ENCODE data around the gene SNTG2. TPM values are rescaled to one million over a fixed set of nuclear protein-coding genes. Genes with fewer than 3 reads are reported as not detected.

Gene SNTG2
- total RNA-seq, 1 experiment from 2014 or later = not detected

DNA sequence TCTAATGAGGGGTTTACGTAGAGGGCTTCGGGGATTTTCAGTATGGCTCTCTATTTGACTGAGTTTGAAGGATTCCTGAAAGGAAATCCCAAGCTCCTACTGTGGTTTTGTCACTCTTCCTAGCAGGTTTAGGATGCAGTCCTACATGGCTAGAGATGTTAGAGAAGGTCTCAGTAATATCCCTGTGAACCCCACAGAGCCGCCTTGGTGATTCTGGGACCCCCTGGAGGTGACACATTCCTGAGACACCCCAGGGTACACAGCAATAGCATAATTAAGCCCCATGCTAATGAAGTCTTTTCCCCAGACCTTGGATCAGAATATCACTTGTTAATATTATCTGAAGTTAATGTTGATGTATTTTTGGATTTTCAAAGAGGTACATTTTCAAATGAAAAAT lies 103.8 kb downstream of the SNTG2 start:
- no peak overlapping the region for H3K27ac ChIP-seq
- DNase-seq = no peak
- no peak overlapping the region for H3K4me3 ChIP-seq
- H3K4me1 ChIP-seq = peaks cover 6% of the 10 kb centered on the region; the same call in 1 of the 2 replicates
- no peaks in the 10 kb centered on the region for H3K36me3 ChIP-seq
- H3K27me3 ChIP-seq = no peaks in the 10 kb centered on the region
- no peaks in the 10 kb centered on the region for H3K9me3 ChIP-seq (replicated peaks)

DNA sequence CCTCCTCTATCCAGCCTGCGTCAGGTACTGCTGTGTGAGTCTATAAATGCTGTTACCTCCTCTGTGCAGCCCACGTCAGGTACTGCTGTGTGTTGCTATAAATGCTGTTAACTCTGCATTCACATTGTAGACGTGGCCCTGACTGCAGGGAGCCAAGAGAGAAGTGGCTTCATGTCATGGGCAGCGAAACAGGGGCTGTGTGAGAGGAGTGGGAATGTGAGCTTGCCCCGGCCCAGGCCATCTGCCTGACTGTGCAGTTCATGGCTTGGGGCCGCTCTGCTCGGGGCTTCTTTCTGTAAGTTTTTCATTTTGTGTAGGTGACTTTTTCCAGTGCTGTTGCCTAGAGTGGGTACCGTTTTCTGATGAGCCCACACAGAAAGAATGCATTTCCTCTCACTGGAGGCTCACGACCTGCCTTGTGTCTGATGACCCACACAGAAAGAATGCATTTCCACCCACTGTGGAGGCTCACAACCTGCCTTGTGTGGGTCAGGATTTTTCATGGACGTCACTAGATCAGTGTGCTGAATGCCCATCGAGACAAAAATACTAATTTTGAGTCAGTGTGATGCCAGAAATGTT lies 104.5 kb downstream of the SNTG2 start:
- DNase-seq = no peak
- Histone ChIP-seq H3K27ac (no peak overlapping the region), H3K4me3 (no peak overlapping the region), H3K4me1 (peaks cover 6% of the 10 kb centered on the region; the same call in 1 of the 2 replicates), H3K9me3 (replicated peaks) (no peaks in the 10 kb centered on the region), H3K27me3 (no peaks in the 10 kb centered on the region), H3K36me3 (no peaks in the 10 kb centered on the region)

DNA sequence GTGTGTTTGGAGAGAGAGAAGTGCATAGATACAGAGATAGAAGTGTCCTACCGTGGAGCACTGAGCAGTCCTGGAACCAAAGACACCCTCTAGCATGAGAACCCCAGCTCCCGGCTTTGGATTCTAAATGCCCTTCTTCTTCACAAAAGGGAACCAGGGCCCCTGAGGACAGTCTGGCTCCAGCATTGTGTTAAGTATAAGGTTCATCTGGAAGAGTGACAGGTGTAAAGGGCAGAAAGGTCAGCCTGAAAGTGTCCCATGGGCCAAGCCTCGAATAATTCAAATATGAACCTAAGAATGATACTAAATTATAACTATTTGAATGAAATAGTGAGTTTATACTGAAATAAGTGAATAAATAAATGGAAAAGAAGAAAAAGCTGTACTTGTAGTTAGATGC lies 109.7 kb downstream of the SNTG2 start:
- H3K27me3 ChIP-seq = no peaks in the 10 kb centered on the region
- no peak for DNase-seq
- no peaks in the 10 kb centered on the region for H3K36me3 ChIP-seq
- H3K9me3 ChIP-seq (replicated peaks) = no peaks in the 10 kb centered on the region; the same call in 1 of the 2 replicates
- no peak overlapping the region for H3K27ac ChIP-seq
- peaks cover 5% of the 10 kb centered on the region; the same call in 1 of the 2 replicates for H3K4me1 ChIP-seq
- no peak overlapping the region for H3K4me3 ChIP-seq

DNA sequence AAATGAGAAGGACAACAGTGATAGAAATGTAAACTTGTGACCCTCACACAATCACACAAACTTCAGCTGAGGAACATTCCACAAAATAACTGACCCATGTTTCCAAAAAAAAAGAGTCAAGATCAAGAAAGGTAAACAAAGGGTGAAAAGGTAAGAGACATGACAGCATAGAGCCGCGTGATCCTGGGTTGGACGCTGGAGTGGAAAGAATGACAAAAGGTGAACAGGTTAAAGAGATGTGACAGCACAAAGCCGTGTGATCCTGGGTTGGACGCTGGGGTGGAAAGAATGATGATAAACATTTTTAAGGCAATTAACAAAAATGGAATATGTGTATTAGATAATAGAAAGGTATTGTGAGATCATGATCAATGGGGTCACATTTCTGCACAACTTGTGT lies 110.3 kb downstream of the SNTG2 start:
- H3K9me3 ChIP-seq (replicated peaks) = no peaks in the 10 kb centered on the region; the same call in 1 of the 2 replicates
- no peaks in the 10 kb centered on the region for H3K27me3 ChIP-seq
- no peaks in the 10 kb centered on the region for H3K36me3 ChIP-seq
- no peaks in the 10 kb centered on the region for H3K4me1 ChIP-seq
- H3K4me3 ChIP-seq = no peak overlapping the region
- DNase-seq = no peak
- no peak overlapping the region for H3K27ac ChIP-seq

DNA sequence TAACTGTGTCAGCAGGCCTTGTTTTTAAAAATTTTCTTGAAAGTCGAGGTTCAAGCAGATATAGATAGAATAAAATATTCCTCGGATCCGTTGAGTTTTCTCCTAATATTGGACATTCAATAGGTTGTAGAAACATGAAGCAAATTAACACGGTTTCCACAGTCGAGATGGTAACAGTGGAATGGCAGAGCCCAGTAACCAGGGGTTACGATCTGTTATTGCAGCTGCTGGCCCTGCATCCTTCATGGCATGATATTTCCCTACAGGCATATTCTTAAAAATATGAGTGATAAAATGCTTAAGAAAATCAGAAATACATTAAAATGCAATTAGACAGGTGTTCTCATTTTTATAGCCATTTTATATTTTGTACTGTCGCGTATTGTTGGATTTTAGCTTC lies 117.6 kb downstream of the SNTG2 start:
- Histone ChIP-seq H3K4me3 (no peak overlapping the region), H3K9me3 (replicated peaks) (no peaks in the 10 kb centered on the region), H3K27me3 (no peaks in the 10 kb centered on the region), H3K36me3 (no peaks in the 10 kb centered on the region), H3K27ac (peak overlapping the region; percentile 30; the same call in 1 of the 2 replicates), H3K4me1 (peaks cover 15% of the 10 kb centered on the region)
- peak; percentile 38 to 60 for DNase-seq

DNA sequence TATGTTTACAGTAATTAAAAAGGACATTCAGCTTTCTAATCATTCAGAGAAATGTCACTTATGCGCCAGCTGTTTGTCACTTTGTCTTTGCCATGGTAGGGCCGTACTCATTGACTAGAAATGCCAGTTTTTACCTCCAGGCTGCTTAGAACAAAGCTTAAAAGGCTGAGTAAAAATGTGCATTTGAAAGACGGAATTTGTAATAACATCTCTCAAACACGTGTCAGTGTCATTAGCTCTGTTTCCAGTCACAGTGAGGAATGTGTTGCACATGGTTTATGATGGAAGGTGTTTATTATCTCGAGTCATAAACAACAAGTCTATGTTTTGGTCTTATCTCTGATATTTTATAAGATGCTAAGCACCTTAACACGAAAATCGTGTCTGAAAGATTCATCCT lies 118.2 kb downstream of the SNTG2 start:
- peak overlapping the region; percentile 30; the same call in 1 of the 2 replicates for H3K27ac ChIP-seq
- peaks cover 15% of the 10 kb centered on the region for H3K4me1 ChIP-seq
- DNase-seq = peak in 1 of 2 experiments; percentile 25
- H3K4me3 ChIP-seq = no peak overlapping the region
- no peaks in the 10 kb centered on the region for H3K36me3 ChIP-seq
- no peaks in the 10 kb centered on the region for H3K27me3 ChIP-seq
- no peaks in the 10 kb centered on the region for H3K9me3 ChIP-seq (replicated peaks)

DNA sequence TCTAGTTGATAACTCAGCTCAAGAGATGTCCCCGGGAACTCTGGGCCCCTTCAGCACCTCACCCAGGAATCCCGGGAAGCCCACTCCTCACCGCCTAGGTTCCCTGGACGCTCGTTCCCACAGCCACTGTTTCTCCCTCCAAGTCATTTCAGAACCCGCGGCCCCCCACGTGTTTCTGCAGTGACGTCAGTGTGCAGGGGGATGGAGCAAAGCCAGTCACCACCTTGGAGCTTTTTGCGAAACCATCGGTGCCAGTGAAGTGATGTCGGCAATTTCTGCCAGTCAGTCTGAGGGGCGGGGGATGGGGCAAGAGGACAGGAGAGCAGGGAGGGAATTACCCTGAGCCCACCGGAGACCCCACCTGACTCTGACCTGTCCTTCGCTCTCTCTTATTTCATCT lies 119.2 kb downstream of the SNTG2 start:
- Histone ChIP-seq H3K27me3 (no peaks in the 10 kb centered on the region; the same call in 1 of the 2 replicates), H3K36me3 (no peaks in the 10 kb centered on the region), H3K27ac (no peak overlapping the region), H3K4me1 (peaks cover 15% of the 10 kb centered on the region), H3K4me3 (no peak overlapping the region), H3K9me3 (replicated peaks) (no peaks in the 10 kb centered on the region)
- DNase-seq = no peak

DNA sequence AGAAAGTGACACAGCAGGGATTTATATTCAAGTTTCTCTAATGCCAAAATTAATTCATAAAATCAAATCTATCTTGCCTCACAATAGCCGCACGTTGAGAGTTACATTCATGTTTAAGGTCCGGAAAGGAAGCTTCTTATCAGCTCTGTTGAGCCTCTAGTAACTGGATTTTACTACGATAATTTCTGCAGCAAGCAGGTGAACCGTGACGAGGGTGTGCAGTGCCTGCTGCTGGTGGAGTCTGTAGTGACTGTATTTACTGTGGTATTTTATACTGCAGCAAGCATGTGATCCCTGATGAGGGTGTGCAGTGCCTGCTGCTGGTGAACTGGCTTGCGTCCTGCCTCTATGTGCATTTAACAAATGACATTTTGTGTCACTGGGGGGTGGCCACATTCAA lies 120.0 kb downstream of the SNTG2 start:
- no peaks in the 10 kb centered on the region for H3K9me3 ChIP-seq (replicated peaks)
- DNase-seq = no peak
- no peak overlapping the region for H3K4me3 ChIP-seq
- H3K27me3 ChIP-seq = no peaks in the 10 kb centered on the region; the same call in 1 of the 2 replicates
- no peak overlapping the region for H3K27ac ChIP-seq
- peaks cover 15% of the 10 kb centered on the region for H3K4me1 ChIP-seq
- H3K36me3 ChIP-seq = no peaks in the 10 kb centered on the region

DNA sequence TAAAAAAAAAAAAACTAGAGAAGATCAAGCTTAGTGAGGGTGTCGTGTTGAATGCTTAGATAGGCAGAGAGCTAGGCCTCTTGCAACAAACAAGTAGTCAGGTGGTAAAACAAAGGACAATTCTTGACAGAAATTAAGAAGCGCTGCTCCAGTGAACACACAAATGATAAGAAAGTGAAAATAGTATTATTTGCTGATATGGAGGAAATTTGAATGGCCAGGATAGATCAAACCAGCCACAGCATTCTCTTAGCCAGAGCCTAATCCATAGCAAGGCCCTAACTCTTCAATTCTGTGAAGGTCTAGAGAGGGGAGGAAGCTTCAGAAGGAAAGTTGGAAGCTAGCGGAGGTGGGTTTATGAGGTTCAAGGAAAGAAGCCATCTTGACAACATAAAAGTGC lies 121.0 kb downstream of the SNTG2 start:
- H3K27ac ChIP-seq = no peak overlapping the region
- H3K4me1 ChIP-seq = peaks cover 15% of the 10 kb centered on the region
- H3K9me3 ChIP-seq (replicated peaks) = no peaks in the 10 kb centered on the region
- H3K27me3 ChIP-seq = no peaks in the 10 kb centered on the region; the same call in 1 of the 2 replicates
- DNase-seq = no peak
- no peaks in the 10 kb centered on the region for H3K36me3 ChIP-seq
- H3K4me3 ChIP-seq = no peak overlapping the region

DNA sequence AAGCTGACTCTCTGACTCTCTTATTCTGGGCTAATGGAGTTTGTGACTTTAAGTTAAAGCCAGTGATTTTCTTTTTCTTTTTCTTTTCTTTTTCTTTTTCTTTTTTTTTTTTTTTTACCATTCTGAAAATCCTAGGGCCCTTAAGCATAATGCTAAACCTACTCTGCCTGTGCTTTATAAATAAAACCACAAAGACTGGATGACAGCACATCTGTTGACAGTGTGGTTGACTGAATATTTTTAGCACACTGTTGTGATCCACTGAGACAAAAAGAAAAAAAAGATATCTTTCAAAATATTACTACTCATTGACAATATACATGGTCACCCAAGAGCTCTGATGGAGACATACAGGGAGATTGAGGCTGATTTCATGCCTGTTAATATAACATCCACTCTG lies 121.6 kb downstream of the SNTG2 start:
- H3K27me3 ChIP-seq = no peaks in the 10 kb centered on the region; the same call in 1 of the 2 replicates
- no peak for DNase-seq
- no peak overlapping the region for H3K4me3 ChIP-seq
- H3K9me3 ChIP-seq (replicated peaks) = no peaks in the 10 kb centered on the region
- no peaks in the 10 kb centered on the region for H3K36me3 ChIP-seq
- peaks cover 15% of the 10 kb centered on the region for H3K4me1 ChIP-seq
- no peak overlapping the region for H3K27ac ChIP-seq

DNA sequence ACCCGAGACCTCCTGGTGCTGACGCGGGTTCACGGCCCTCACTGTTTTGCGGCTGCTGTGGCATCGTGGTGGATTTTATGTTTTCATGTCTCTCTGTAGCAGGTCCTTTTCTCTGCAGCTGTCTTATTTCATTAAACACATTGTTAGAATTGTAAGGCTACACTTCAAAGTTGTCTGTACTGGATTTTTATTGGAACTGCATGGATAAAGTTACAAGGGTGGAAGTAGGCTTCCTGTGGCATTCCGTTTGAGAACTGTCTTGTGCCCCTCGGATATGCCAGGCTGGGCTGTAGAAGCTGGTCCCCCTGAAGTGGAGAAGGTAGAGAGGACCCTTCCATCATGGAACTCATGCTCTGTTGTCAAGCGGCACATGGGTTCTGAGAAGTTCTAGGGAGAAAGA lies 127.3 kb downstream of the SNTG2 start:
- Histone ChIP-seq H3K27me3 (no peaks in the 10 kb centered on the region; the same call in 1 of the 2 replicates), H3K9me3 (replicated peaks) (no peaks in the 10 kb centered on the region), H3K27ac (no peak overlapping the region), H3K36me3 (no peaks in the 10 kb centered on the region), H3K4me3 (no peak overlapping the region), H3K4me1 (no peaks in the 10 kb centered on the region)
- no peak for DNase-seq

DNA sequence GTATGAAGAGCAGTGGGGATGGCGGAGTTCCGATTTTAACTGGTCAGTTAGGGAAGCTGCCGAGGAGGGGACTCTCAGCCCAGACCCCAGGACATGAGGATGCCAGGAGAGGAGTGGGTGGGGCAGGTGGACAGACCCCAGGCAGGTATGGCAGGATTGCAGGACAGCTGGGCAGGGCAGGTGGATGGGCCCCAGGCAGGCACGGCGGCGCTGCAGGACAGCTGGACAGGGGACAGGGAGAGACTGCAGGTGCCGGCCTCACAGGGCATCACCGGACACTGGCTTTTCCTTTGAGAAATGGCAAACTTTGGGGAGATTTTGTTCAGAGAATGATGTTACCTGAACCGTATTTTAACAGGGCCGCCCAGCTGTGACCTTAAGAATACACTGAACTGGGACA lies 127.7 kb downstream of the SNTG2 start:
- no peaks in the 10 kb centered on the region for H3K36me3 ChIP-seq
- no peaks in the 10 kb centered on the region; the same call in 1 of the 2 replicates for H3K27me3 ChIP-seq
- no peak overlapping the region for H3K4me3 ChIP-seq
- no peak overlapping the region for H3K27ac ChIP-seq
- no peak for DNase-seq
- no peaks in the 10 kb centered on the region for H3K4me1 ChIP-seq
- H3K9me3 ChIP-seq (replicated peaks) = no peaks in the 10 kb centered on the region

DNA sequence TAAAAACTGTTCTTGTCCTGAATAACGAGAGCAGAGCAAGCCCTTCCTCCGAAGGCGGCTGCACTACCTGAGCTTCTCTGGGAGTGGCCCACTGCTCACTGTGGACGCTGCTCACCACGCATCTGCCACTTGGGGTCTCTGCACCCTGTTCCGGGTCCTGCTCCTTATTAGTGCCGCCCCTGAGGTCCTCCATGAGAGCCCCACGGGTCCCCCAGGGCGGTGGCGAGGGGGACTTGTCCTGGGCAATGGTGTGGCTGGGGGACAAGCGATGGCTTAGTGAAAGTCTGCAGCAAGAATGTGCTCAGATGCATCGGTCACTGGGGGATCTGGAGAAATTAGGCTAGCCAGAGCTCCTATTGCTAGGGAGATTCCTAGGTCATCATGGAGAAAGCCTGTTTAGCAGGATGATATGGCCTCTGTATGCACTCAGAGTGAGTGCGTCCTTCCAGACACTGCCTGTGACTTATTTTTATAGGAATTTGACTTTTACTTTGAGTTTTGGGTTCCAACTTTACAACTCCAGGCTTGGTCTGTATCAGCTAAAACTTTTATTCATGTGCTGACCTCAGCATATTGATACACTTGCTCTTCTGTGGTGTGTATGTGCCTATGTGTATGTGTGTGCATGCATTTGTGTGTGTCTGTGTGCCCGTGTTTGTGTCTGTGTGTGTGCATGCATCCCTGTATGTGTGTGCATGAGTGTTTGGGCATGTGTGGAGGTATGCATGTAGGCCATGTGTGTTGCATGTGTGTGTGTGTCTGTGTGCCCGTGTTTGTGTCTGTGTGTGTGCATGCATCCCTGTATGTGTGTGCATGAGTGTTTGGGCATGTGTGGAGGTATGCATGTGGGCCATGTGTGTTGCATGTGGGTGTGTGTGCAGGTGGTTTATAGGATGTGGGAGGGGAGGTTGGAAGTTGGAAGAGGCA lies 129.5 kb downstream of the SNTG2 start:
- Histone ChIP-seq H3K27ac (no peak overlapping the region), H3K4me1 (no peaks in the 10 kb centered on the region), H3K27me3 (no peaks in the 10 kb centered on the region), H3K36me3 (no peaks in the 10 kb centered on the region), H3K4me3 (no peak overlapping the region), H3K9me3 (replicated peaks) (no peaks in the 10 kb centered on the region)
- no peak for DNase-seq

DNA sequence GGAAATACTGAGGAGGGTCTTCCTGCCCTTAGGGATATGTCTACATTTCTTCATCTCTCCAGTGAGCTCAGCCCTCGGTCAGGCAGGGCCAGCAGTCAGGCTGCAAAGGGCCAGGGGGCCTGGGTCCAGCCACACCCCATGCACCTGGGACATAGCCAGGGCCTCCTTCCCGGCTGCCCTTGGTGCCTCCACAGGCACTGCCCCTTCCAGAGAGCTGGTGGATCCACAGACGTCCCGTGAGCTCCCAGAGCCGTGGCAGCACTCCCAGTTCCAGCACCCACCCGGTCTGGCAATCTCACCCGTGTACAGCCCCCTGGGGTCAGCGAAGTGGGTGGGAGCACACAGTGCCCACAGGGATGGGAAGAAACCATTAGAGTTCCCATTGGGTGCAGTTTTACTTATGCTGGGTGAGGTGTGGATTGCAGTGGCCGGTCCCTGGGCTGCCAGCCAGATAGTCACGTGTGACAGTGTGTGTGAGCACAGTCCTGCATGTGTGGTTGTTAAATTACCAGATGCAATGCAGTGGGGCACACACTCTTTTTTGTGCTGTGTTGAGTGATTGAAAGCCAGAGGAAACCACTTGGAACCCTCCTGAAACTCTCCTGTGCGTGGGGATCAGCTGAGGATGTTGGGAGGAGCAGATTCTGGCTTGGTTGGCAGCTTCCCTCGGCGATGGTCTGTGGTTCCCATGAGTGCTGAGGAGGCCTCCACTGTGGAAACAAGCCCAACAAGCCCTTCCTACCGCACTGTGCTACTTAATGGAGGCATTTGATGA lies 131.0 kb downstream of the SNTG2 start:
- Histone ChIP-seq H3K9me3 (replicated peaks) (no peaks in the 10 kb centered on the region), H3K4me1 (no peaks in the 10 kb centered on the region), H3K4me3 (no peak overlapping the region), H3K27ac (no peak overlapping the region), H3K36me3 (no peaks in the 10 kb centered on the region), H3K27me3 (no peaks in the 10 kb centered on the region)
- DNase-seq = peak in 1 of 2 experiments; percentile 26
